DLD1 (cell line): ENCODE results near the gene PGR.
"Not testable (repeated sequence)": the region's sequence is repeated elsewhere in the genome, so short reads cannot be mapped to it uniquely, and the experiment has no call there.

Source experiments
- in situ Hi-C: cut with HindIII; loops from 2 replicates; pipeline ENCODE4 v1.10.0; 2017; ENCODE audit warnings: low sequenced_read_pairs

The PGR gene

DNA sequence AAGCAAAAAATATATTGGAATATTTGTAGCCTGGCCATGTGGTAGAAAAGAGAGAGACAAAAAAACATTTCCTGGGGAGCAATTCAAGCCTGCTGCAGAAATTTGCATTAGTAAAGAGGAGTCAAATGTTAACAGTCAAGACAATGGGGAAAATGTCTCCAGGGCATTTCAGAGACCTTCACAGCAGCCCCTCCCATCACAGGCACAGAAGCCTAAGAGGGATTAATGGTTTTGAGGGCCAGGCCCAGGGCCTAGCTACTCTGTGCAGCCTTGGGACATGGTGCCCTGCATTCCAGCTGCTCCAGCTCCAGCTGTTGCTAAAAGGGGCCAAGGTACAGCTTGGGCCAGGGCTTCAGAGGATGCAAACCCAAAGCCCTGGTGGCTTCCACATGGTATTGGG is 46.8 kb downstream of the PGR start:
- in situ Hi-C loops: no loop called here

DNA sequence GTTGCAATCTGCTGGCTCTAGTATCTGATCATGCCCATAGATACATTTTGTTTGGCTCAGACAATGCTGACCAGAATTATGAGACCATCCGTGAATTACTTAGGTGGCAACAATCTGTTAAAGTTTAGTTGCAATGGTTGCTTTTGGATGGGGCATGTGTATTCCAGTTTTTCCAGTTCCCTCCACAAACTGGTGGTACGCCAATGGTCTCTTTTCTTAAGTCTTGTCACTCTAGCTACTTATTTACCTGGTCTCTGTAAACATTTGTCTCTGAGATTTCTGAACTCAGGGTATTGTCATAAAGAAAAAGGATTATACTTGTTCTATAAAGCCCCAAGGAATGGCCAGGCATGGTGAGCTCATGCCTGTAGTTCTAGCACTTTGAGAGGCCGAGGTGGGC is 65.9 kb downstream of the PGR start:
- in situ Hi-C loops: no loop called here

DNA sequence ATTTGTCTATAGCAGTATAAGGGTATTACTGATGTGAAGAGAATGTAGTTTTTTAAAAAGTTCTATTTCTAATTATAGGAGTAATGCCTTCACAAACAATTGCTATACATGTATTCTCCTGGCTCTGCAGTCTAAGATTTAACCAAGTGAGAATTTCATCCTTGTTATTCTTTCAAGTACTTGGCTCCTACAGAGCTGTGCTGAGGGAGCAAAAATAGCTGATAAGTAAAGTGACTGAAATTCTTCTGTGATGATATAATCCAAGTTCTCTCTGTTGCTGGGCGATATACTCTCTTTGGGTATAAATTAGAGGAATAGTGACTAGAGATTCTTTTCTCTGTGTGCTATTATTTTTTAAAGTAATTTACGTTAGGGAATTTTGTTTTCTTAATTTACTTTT is 68.0 kb downstream of the PGR start:
- in situ Hi-C loops: no loop called here

DNA sequence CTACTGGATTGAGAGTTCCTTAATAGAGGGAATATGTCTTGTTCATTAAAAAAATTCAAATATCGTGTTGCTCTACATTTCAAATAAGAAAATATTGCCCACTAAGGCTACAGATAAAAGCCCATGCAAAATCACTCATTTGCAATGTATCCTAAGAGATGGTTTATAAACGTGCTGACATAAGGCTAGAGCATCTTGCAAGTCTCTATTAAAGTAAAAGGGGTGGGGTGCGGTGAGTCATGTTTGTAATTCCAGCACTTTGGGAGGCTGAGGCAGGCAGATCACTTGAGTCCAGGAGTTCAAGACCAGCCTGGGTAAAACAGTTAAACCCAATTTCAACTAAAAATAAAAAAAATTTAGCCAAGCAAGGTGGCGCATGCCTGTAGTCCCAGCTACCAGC is 70.3 kb downstream of the PGR start:
- in situ Hi-C loops: no loop called here

DNA sequence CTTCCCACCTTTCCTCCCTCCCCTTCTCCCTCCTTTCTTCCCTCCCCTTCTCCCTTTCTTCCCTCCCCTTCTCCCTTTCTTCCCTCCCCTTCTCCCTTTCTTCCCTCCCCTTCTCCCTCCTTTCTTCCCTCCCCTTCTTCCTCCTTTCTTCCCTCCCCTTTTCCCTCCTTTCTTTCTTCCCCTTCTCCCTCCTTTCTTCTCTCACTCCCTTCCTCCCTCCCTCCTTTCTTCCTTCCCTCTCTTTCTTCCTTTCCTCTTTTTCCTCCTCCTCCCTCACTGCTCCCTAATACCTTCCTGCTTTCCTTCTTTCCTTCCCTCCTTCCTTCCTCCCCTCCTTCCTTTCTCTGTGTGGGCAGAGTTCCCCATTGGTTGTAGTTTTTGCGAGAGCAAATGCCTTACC is 76.1 kb downstream of the PGR start:
- in situ Hi-C loops: no loop called here

DNA sequence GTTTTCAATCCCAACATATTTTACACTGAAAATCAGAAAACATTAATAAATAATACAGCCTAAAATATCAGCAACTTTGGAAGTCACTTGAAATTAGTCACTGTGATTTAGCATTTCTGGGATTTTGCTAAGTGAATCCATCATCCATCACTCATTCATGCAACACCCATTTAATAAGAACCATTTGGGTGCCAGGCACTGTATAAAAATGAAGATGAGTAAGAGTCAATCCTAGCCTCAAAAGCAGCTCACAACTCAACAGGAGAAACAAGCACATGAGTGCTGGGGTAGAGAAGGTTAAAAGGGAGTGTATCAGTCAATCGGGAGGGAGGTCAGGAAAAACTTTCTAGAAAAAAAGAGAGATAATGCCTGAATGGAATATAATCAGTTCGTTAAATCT is 77.9 kb downstream of the PGR start:
- in situ Hi-C loops: no loop called here

DNA sequence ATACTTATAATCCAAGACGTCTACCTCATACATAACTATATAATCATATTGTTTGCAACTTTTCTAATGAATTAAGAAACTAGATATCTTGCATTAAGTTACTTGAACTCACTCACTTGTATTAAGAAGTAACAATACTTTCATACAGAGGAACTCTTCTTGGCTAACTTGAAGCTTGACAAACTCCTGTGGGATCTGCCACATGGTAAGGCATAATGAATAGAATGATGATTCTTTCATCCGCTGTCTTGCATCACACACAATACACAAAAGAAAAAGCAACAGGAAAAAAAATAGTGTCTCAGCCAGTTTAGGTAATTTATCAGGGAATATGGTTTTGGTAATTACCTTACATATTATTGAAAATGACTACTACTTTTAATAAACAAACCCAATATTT is 79.8 kb downstream of the PGR start:
- in situ Hi-C loops: no loop called here

DNA sequence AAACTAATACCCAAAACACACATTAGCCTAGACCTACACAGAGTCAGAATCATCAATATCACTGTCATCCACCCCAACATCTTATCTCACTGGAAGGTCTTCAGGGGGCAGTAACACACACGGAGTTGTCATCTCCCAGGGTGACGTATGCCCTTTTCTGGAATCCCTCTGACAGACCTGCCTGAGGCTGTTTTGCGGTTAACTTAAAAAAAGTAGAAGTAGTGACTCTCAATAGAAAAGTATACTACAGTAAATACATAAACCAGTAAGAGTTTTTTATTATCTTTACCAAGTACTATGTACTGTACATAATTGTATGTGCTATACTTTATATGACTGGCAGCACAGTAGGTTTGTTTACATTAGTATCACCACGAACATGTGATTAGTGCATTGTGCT is 80.5 kb downstream of the PGR start:
- in situ Hi-C loops: no loop called here

DNA sequence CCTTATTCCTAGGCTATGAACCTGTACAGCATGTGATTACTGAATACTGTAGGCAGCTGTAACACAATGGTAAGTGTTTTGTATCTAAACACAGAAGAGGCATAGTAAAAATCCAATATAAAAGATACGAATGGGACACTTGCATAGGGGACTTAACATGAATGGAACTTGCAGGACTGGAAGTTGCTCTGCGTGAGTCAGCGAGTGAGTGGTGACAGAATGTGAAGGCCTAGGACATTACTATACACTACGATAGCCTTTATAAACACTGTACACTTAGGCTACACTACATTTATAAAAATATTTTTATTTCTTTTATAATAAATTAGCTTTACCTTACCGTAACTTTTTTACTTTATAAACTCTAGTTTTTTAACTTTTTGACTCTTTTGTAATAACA is 81.1 kb downstream of the PGR start:
- in situ Hi-C loops: no loop called here

DNA sequence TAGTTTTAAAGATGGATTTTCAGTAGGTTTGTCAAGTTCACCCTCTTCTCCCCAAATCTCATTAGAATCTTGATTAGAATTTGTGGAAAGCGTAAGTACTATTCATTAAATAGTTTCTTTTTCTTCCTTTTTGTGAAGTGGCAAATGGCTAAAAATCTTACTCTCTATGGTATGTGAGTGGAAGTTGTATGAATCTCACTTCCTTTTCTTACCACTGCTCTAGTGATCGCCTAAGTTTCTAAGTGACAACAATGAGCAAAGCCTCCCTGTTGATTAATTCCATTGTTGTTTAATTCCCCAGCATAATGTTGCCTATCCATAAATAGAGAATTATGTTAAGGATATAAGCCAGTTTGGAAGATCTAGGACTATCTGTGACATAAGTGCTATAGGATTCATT is 82.7 kb downstream of the PGR start:
- in situ Hi-C loops: no loop called here

DNA sequence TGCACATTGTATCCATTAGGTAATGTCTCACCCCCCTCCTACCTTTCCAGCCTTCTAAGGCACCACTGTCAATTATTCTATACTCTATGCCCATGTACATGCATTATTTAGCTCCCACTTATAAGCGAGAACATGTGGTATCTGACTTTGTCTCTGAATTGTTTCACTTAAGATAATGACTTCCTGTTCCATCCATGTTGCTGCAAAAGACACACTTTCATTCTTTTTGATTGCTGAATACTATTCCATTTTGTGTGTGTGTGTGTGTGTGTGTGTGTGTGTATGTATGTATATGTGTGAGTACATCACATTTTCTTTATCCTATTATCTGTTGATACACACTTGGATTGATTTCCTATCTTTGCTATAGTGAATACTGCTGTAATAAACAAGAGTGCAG is 84.2 kb downstream of the PGR start:
- in situ Hi-C loops: no loop called here

DNA sequence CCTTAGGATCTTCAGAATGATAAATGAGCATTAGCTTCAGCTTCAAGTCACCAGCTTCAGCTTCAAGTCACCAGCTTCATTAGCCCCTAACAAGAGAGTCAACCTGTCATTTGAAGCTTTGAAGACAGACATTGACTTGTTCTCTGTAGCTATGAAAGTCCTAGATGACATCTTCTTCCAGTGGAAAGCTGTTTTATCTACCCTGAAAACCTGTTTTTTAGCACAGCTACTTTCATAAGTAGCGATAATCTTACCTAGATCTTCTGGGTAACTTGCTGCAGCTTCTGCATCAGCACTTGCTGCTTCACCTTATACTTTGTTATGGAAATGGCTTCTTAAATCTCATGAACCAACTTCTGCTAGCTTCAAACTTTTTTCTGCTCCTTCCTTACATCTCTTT is 85.7 kb downstream of the PGR start:
- in situ Hi-C loops: no loop called here

DNA sequence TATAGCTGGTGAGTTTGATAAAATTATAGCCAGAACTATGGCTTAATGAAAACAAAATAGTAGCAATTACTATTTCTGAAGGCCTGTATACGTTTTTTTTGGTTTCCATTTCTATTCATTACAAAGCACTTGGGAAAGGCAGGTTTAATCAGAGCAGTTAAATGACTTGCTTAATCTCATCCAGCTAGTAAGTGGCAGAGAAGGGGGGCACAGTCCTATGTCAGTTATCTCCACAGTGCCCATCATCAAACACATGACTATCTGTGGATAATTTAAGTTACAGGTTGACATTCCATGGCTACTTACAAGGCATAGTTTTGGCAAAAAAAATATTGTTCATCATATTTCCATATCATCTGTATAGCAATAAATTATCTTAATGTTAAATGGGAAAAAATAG is 93.7 kb downstream of the PGR start:
- in situ Hi-C loops: no loop called here

DNA sequence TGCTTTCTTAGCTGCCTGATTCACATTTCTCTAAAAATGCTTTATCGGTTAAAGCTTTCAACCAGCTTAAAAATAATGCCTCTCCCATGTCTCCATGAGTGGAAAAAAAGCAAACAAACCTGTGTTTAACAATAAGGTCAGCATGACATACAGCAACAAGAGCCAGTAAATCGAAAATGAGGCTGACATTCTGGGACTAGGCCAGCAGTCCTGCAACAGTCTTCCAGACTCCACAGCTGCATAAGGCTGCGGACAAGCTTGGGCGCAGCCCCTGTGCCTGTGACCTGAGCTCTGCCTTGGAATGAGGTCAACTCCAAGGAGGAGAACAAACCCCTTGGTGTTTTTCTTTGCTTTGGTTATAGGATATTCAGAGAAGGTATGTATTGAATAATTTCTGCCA is 95.5 kb downstream of the PGR start:
- in situ Hi-C loops: no loop called here

DNA sequence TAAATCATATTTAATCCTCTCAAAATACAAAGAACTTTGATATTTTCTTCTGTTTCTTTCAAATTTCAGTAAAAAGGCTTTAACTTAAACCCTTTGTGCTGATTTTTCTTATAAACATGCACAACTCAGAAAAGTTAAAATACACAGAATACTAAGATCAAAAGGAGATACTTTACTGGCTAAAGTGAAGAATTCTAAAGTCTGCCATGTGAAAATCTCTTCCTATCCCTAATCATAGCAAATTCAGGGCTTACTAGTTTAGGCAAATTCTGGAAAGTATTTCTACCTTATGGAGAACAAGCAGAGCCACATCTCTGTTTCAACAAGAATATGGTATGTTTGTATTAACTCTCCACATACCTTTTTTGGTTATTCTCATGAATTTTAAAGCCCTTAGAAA is 96.6 kb downstream of the PGR start:
- in situ Hi-C loops: no loop called here

DNA sequence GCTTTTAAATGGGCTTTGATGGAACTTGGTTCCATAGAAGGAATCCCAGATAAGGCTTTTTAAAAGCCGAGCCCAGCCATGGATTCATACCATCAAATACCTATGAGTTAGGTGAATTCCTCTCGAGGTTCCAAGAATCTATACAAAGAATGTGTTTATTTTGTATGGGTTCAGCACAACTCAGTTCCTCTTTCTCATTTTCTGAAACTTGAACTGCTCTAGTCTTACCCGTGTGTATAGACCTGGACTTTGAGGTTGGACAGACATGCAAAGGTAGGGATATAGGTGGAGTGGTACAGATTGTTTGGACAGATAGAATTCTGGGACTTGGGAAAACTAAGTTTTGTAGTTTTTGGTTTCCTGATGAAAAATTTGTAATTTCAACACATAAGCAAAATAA is 97.9 kb downstream of the PGR start:
- in situ Hi-C loops: no loop called here

DNA sequence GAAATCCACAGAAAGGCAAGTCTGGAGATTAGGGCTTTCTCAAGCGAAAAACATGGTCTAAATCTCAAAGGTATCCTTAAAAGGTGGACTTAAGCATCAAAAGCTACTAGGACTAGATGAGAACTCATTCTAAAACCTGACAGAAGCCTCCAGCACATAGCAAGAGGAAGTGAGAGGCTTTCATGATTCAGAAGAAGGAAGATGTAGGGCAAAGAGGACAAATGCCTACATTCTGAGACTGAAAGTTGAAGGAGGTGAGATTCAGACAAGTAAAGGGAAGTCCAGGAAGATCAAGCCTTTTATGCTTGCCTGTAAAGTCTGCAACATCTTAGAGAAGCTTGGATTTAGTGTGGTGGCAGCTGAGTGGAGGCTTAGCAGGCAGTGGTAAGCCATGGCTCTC is 98.9 kb downstream of the PGR start:
- in situ Hi-C loops: no loop called here

DNA sequence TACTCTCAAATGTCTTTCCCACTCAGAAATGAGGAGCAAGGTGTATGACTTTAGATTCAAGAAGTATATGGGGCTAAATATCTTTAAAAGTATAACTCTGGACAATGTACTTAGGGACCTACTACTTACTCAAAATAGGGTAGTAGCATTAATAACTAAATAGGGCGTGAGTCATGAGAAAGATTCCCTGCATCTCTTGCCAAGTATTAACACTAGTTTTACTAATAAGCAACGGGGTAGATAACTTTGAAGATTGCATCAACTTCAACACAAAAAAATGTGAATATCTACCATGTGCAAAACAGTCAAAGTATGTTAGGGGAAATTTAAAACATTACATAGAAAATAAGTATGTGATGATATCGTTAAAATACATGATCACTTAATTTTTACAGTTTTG is 99.6 kb downstream of the PGR start:
- in situ Hi-C loops: no loop called here

DNA sequence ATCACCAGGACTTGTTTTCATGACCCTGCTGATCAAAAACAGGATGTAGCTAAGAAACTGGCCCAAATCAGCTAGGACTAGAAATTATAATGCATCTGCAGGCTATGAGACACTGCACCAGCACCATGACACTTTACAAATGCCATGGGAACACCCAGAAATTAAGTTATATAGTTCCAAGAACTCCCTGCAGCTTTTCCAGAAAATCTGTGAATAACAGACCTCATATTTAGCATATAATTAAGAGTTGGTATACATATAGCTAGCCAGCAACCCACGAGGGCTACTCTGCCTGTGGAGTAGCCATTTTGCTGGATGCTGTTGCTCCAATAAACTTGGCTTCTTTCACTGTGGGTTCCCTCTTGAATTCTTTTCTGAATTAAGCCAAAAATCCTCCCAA is 101.0 kb downstream of the PGR start:
- in situ Hi-C loops: no loop called here

DNA sequence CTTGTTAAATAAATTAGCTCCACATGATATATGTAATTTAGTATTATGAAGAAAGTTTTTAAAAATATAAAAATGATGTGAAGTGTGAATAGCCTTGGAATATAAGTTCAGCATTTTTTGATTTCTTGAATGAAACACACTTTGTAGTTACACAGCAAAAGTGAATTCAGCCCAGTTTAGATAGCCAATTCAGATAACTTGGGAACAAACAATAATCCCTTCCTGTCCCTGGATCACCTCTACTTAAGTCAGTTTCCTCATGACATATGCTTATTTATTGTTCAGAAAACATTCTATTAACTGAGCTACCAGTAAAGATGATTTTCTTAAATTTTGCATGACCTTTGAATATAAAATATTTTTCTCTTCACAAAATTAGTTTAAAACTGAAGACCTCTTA is 107.4 kb downstream of the PGR start:
- in situ Hi-C loops: no loop called here

DNA sequence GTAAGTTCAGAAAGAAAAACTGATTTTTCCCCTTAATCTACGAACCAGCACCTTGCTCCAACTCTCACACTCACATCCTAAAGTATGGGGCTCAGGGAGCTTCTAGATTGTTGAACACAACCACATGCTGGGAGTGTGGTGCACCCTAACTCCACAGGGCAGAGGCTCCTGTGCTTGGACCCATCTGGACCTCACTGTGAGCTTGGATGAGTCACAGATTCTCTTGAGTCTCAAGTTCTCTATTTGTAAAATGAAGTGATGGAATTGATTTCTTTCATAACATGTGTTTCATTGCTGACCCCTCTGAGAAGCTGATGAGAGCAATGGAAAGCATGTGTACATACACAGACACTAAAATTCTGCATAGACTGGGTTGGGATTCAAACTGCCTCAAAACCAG is 109.7 kb downstream of the PGR start:
- in situ Hi-C loops: no loop called here

DNA sequence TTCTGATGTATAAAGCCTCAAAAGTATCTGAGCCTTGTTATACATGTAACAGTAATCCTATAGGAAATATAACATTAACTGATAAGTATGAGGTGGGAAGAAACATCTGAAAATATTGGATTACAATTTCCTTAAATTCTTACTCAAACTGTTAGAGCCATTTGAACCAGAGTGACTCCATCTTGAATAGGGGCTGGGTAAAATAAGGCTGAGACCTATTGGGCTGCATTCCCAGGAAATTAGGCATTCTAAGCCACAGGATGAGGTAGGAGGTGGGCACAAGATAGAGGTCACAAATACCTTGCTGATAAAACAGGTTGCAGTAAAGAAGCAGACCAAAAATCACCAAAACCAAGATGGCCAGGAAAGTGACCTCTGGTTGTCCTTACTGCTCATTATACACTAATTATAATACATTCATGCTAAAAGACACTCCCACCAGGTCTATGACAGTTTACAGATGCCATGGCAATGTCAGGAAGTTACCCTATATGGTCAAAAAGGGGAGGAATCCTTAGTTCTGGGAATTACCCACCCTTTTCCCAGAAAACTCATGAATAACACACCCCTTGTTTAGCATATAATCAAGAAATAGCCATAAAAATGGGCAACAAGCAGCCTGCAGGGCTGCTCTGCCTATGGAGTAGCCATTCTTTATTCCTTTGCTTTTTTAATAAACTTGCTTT is 114.9 kb downstream of the PGR start:
- in situ Hi-C loops: no loop called here

DNA sequence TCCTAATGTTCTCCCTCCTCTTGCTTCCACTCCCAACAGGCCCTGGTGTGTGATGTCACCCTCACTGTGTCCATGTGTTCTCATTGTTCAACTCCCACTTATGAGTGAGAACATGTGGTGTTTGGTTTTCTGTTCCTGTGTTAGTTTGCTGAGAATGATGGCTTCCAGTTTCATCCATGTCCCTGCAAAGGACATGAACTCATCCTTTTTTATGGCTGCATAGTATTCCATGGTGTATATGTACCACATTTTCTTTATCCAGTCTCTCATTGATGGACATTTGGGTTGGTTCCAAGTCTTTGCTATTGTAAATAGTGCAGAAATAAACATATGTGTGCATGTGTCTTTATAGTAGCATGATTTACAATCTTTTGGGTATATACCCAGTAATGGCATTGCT is 115.9 kb downstream of the PGR start:
- in situ Hi-C loops: not testable (repeated sequence)

DNA sequence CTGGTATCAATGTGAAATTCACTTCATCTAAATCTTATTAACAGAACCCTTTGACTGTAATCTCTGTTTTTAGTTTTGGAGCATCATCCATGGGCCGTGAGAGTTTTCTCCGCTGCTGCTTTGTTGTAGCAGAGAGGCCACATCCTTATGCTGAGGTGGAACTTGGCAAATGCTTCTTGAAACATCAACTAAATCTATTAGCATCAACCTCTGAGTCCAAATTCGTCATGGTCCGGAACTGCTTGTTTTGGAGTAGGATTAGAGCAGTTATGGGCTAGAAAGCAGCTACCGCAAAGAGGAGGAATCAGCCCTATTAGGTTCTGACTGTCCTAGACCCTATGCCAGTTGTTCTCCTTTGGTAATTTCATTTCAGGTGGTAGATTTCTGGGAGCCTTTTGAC is 117.7 kb downstream of the PGR start:
- in situ Hi-C loops: no loop called here
